ENCODE data around the gene HIRIP3. TPM values are rescaled to one million over a fixed set of nuclear protein-coding genes. Genes with fewer than 3 reads are reported as not detected.

HIRIP3 gene
- total RNA-seq, 4 donors from 2014 or later: 25.6 to 31.4 (median 28.2) TPM

DNA sequence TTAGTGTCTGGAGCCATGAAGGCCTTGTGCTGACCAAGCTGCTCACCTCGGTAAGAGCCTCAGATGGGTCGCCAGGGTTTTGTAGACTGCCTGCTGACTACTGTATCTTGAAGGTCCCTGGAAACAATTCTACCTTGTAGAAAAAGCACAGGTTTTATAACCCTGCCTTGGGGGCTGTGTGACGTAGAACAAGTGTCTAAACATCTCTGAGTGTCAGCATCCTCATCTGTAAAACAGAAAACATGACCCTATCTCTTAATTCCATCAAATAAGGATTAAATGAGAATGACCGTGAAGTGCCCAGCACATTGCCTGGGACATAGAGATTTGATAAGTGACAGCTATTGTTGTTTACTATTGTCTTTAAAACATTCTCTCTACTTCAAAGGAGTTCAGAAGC, 27.2 kb downstream of the HIRIP3 start:
- Histone ChIP-seq H3K4me1 (peaks cover 0 to 15% (median 4%) of the 10 kb centered on the region in 3 donors), H3K27me3 (no peaks in the 10 kb centered on the region), H3K27ac (no peak overlapping the region), H3K9me3 (no peaks in the 10 kb centered on the region), H3K36me3 (peaks cover 0 to 78% of the 10 kb centered on the region in 2 donors), H3K4me3 (no peak overlapping the region)
- WGBS, 2 donors (ENCODE audit: low coverage in 1 of 2): 94% methylated on average over 2 of the region's 4 CpGs
- no peak for TF ChIP-seq POLR2A (IDR thresholded peaks at IDR 0.05)
- no peak for TF ChIP-seq EP300 (IDR thresholded peaks at IDR 0.05)
- TF ChIP-seq POLR2AphosphoS5 (IDR thresholded peaks at IDR 0.05): no peak
- TF ChIP-seq, protein P1, sequence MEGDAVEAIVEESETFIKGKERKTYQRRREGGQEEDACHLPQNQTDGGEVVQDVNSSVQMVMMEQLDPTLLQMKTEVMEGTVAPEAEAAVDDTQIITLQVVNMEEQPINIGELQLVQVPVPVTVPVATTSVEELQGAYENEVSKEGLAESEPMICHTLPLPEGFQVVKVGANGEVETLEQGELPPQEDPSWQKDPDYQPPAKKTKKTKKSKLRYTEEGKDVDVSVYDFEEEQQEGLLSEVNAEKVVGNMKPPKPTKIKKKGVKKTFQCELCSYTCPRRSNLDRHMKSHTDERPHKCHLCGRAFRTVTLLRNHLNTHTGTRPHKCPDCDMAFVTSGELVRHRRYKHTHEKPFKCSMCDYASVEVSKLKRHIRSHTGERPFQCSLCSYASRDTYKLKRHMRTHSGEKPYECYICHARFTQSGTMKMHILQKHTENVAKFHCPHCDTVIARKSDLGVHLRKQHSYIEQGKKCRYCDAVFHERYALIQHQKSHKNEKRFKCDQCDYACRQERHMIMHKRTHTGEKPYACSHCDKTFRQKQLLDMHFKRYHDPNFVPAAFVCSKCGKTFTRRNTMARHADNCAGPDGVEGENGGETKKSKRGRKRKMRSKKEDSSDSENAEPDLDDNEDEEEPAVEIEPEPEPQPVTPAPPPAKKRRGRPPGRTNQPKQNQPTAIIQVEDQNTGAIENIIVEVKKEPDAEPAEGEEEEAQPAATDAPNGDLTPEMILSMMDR (IDR thresholded peaks at IDR 0.05): no peak
- ATAC-seq: no peak

DNA sequence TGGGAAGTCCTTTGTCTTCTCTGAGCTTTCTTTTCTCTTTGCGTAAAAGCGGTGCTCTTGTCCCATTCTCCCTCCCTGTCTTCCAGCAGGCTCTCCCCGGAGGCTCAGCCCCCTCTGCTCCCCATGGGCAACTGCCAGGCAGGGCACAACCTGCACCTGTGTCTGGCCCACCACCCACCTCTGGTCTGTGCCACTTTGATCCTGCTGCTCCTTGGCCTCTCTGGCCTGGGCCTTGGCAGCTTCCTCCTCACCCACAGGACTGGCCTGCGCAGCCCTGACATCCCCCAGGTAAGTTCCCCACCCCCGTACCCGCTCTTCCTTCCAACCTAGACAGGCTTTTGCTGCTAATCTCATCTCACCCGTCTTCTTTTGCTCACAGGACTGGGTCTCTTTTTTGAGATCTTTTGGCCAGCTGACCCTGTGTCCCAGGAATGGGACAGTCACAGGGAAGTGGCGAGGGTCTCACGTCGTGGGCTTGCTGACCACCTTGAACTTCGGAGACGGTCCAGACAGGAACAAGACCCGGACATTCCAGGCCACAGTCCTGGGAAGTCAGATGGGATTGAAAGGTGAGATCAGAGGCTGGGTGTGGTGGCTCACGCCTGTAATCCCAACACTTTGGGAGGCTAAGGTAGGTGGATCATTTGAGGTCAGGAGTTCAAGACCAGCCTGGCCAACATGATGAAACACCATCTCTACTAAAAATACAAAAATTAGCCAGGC, 32.2 kb downstream of the HIRIP3 start:
- TF ChIP-seq POLR2AphosphoS5 (IDR thresholded peaks at IDR 0.05) (no peak), POLR2A (IDR thresholded peaks at IDR 0.05) (no peak), EP300 (IDR thresholded peaks at IDR 0.05) (no peak)
- TF ChIP-seq, protein P1 (IDR thresholded peaks at IDR 0.05): no peak
- 40 to 70% methylated on average over 1 to 7 of the region's 14 CpGs for WGBS, 2 donors (ENCODE audit: low coverage in 1 of 2)
- Histone ChIP-seq H3K9me3 (no peaks in the 10 kb centered on the region), H3K27ac (peak overlapping the region; percentile 89 to 94 (median 92)), H3K4me3 (peak overlapping the region in 1 of 2 donors; percentile 72), H3K4me1 (peaks cover 0 to 27% (median 4%) of the 10 kb centered on the region in 3 donors), H3K36me3 (peaks cover 0 to 37% of the 10 kb centered on the region in 2 donors), H3K27me3 (no peaks in the 10 kb centered on the region)
- no peak for ATAC-seq

DNA sequence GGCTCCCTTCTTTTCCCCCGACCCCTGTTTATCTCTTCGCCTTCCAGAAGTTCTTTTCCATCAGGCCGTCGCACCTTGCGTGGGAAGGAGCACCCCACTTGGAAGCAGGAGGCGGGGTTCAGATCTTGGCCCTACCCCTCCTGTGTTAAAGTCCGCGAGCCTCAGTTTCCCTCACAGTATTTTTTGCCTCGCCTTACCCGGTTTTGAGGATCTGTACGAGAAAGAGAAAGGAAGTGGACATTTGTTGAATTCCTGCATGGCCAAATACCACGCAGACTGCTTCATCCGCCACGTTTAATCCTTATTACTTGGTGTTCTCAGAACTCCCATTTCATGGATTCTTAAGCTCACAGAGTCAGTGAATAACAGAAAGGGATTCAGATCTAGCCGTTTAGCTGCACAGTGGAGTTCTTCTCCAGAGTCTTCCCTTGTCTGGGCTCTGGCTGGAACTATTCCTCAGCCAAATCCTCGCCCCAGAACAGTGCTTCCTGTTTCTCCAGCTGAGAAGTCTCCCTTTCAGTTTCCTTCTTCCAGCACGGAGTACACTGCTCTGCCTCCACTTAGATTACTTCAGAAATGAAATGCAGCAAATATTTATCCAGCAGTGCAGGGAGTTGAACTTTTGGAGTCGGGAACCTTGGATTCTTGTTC, 32.9 kb downstream of the HIRIP3 start:
- peak overlapping the region; percentile 89 to 94 (median 92) for H3K27ac ChIP-seq
- peak; percentile 31 for ATAC-seq
- H3K27me3 ChIP-seq: no peaks in the 10 kb centered on the region
- no peaks in the 10 kb centered on the region for H3K9me3 ChIP-seq
- WGBS, 2 donors (ENCODE audit: low coverage in 1 of 2): 2 to 3% methylated on average over 14 to 15 of the region's 18 CpGs
- H3K36me3 ChIP-seq: peaks cover 0 to 30% of the 10 kb centered on the region in 2 donors
- TF ChIP-seq POLR2AphosphoS5 (IDR thresholded peaks at IDR 0.05) (no peak), EP300 (IDR thresholded peaks at IDR 0.05) (no peak), POLR2A (IDR thresholded peaks at IDR 0.05) (no peak)
- TF ChIP-seq, protein P1 (IDR thresholded peaks at IDR 0.05): no peak
- peak overlapping the region; percentile 72 to 91 for H3K4me3 ChIP-seq
- peaks cover 0 to 27% (median 4%) of the 10 kb centered on the region in 3 donors for H3K4me1 ChIP-seq

DNA sequence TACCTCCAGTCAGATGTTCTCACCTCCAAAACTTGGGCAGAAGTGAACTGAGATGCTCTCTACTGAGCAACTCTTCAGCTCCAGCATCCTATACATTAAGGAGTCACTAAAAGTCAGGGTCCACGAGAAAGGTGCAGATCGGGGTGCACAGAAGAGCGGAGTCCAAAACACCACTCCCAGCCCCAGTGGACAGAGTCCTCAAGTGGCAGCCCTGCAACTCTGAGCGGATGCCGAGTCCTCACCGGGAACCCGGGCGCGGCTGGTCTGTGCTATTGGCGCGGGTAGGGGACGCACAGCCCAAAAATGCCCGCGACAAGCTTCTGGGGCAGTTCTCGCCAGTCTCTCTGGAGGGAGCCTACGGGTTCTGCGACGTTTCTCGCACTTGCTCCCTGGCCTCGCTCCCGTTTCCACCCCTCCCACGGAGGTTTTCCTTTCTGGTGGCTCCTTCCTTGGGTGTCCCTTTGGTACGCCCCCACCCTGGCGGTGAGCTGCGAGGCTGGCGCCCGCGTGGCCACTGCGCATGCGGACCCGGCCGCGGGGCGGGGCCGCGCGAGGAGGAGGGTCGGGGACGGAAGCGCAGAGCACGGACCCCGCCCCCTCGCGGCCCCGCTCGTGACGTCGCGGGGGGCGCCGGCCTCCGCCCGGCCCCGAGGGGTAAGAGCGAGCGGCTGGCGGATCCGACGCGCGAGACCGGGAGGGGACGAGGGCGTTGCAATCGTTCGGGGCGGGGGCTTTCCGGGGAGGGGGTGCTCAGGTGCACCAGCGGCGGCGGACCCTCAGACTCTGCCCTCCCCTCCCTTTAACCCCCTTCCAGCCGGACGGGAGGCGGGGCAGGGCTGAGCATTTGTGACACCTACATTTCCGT, 33.7 kb downstream of the HIRIP3 start, which contains the start of gene TMEM219:
TMEM219 (plus strand) TSS at position 601 of the 865 bp plus-strand sequence. CDS start 1,065 bp downstream, outside the sequence.
- TF ChIP-seq EP300 (IDR thresholded peaks at IDR 0.05): no peak
- TF ChIP-seq POLR2AphosphoS5 (IDR thresholded peaks at IDR 0.05): peak; percentile 60
- peak; percentile 65 to 67 for TF ChIP-seq POLR2A (IDR thresholded peaks at IDR 0.05)
- TF ChIP-seq, protein P1 (IDR thresholded peaks at IDR 0.05): peak in 3 of 4 experiments; percentile 59 to 87 (median 86)
- Histone ChIP-seq H3K4me1 (peaks cover 0 to 27% (median 4%) of the 10 kb centered on the region in 3 donors), H3K27me3 (no peaks in the 10 kb centered on the region), H3K27ac (peak within 1 kb of the TSS; percentile 89 to 94 (median 92)), H3K9me3 (no peaks in the 10 kb centered on the region), H3K4me3 (peak within 1 kb of the TSS; percentile 72 to 91), H3K36me3 (peaks cover 0 to 23% of the 10 kb centered on the region in 2 donors)
- ATAC-seq: peak; percentile 99
- WGBS, 2 donors (ENCODE audit: low coverage in 1 of 2): 0 to 1% methylated on average over 4 to 24 of the region's 75 CpGs
